NOMO-1 (cell line): ENCODE measurements around the gene SHD.
"Not testable (repeated sequence)": the region's sequence is repeated elsewhere in the genome, so short reads cannot be mapped to it uniquely, and the experiment has no call there.

Experiments used
- DNase-seq, 2 experiments: peaks; one replicate each; lab custom pipeline; 2025; ENCODE audit not compliant: unreplicated experiment in 2 of 2; lab: John Stamatoyannopoulos, UW

Gene SHD

GRCh38 chr19:4324228-4324627 lies 45.2 kb downstream of the SHD start:
- no peak for DNase-seq

- no peak for DNase-seq
Measured at GRCh38 chr19:4326215-4326836, 47.3 kb downstream of the SHD start.

- DNase-seq: no peak
Measured at GRCh38 chr19:4326837-4327251, 47.8 kb downstream of the SHD start.

GRCh38 chr19:4327252-4327876 lies 48.3 kb downstream of the SHD start:
- DNase-seq: peak; percentile 50 to 75

- no peak for DNase-seq
Measured at GRCh38 chr19:4327877-4328242, 48.8 kb downstream of the SHD start.

GRCh38 chr19:4328243-4328990 lies 49.4 kb downstream of the SHD start:
- peak; percentile 93 to 96 for DNase-seq

- DNase-seq: not testable (repeated sequence)
Measured at GRCh38 chr19:4328991-4329681, 50.1 kb downstream of the SHD start.

GRCh38 chr19:4329858-4330257 lies 50.8 kb downstream of the SHD start:
- no peak for DNase-seq

GRCh38 chr19:4334929-4335570 lies 56.0 kb downstream of the SHD start:
- no peak for DNase-seq

GRCh38 chr19:4337906-4338440 lies 58.9 kb downstream of the SHD start:
- no peak for DNase-seq

- no peak for DNase-seq
Measured at GRCh38 chr19:4338441-4339355, 59.6 kb downstream of the SHD start, which contains the start of gene STAP2. Gene STAP2 (minus strand): TSS chr19:4338827. CDS start chr19:4338753, 74 bp downstream.
